GM08714 (cell line): ENCODE data around the gene BMAL2.

Experiments used
- H3K4me3 ChIP-seq: fragments of 200-500 bp; sonication (Bioruptor generic); 2 replicates; pipeline ENCODE4 v1.5.1; 2014; ENCODE audit warnings: mild to moderate bottlenecking, low read length, inconsistent platforms
- ZNF274 ChIP-seq: IDR thresholded peaks from 2 replicates; pipeline ENCODE4 v1.6.1; 2012; ENCODE audit warnings: mild to moderate bottlenecking, low read depth, low read length

BMAL2 gene

DNA sequence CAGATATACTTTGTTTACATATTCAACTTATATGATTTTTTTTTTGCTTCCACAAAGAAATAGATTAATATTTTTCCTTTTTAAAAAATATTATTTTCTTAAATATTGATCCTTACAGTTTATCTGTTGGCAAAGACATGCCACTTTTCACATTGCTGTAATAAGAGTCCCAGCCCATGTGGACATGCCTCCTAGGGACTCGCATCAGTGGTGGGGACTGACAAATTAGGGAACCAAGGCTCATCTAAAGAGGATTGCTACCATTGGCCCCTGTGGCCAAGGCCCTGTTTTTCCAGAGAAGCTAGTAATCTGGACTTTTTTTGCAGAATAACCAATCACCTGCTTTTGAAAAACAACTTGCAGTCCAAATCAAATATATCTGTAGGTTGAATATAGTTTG lies 27.8 kb upstream of the BMAL2 start:
- no peak overlapping the region for H3K4me3 ChIP-seq
- TF ChIP-seq ZNF274: no peak

- H3K4me3 ChIP-seq: no peak overlapping the region
- no peak for TF ChIP-seq ZNF274
Measured at GRCh38 chr12:27305673-27306456, 26.8 kb upstream of the BMAL2 start.

DNA sequence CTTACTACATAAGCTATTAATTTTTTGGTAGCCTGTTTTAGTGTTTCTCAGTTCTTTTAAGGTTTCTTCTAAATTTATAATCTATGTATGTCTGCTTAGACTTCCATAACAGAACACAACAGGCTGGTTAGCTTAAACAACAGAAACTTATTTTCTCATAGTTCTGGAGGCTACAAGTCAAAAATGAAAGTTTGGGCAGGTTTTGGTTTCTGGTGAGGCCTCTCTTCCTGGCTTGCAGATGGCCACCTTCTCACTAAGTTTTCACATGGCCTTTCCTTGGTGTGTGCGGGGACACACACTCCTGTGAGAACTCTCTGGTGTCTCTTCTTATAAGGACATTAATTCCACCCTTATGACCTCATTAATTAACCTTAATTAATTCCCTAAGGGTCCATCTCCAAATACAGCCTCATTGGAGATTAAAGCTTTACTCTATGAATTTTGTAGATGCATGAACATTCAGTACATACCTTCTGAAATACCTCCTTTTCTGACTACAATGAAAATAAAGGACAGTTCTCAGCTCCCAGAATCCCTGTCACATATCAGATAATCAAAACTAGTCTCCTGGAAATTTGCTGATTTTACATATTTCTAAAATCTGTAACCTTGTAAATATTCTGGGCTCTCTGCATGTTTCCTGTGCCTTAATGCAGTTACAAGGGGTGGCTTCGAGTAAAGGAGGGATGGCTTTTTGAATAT lies 23.2 kb upstream of the BMAL2 start:
- TF ChIP-seq ZNF274: no peak
- H3K4me3 ChIP-seq: no peak overlapping the region

DNA sequence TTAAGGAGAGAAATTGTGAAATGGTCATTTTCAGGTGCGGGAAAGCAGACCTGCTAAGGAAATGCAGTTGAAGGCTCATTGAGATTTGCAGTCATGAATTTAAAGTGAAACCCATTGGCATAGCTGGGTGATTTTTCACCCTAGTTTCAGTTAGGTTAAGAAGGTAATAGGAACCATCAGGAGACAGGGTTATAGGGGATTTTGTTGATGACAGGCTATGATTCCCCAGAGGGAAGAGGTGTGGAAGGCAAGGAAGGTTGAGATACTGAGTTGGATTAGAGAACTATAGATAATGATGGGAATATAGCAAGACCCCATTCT lies 22.7 kb upstream of the BMAL2 start:
- H3K4me3 ChIP-seq: no peak overlapping the region
- TF ChIP-seq ZNF274: no peak

DNA sequence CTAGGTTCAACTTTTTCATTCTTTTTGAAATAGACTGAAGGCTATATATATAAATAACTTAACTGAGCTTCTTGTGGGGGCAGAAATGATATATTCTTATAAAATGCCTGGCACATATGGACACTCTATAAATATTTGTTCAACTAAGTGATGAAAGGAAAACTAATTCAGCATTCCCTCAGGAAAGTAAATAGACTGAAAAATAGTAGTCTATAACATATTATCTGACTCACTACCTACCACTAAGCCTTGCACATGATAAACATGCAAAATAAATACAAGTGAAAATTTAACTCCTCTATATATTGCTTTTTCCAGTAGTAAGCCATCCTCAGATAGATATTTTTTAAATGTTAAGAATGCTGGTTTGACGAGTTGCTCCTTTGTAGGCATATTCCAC lies 15.7 kb upstream of the BMAL2 start:
- TF ChIP-seq ZNF274: no peak
- no peak overlapping the region for H3K4me3 ChIP-seq

GRCh38 chr12:27319409-27319808 lies 13.2 kb upstream of the BMAL2 start:
- TF ChIP-seq ZNF274: no peak
- H3K4me3 ChIP-seq: no peak overlapping the region

DNA sequence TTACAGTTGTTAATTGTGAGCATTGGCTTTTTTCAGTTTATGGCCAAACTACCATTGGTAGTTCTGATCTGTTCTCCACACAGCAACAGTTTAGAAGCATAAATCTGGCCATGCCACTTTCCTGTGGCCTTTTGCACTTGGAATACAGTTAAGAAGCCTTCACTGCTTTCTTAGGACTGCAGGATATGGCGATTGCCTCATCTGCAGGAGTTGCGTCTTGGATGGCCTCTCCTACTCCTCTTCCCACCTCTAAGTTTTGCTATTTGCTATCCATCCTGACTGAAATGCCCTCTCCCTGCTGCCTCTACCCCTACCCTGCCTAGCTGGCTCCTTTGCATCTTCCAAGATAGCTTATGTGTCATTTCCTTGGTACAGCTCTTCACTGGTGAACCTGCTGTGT lies 12.8 kb upstream of the BMAL2 start:
- TF ChIP-seq ZNF274: no peak
- H3K4me3 ChIP-seq: no peak overlapping the region

DNA sequence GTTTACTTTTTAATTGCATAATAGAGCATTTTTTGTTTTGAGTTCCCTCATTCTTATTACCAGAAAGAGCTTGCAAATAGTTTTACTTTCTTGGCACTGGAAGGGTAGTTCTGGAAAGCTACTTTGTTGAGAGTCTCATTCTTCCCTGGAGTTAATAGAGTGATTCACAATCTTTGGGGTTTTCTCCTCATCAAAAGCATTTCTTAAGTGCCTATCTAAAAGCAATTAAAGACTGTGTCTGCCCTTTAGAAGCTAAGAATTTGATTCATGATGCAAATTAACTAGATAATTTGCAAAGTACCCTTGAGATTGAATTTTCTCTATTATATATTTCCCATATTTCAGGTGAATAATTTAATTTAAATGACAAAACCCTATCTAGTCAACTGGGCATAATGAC lies 8.1 kb upstream of the BMAL2 start:
- no peak overlapping the region for H3K4me3 ChIP-seq
- no peak for TF ChIP-seq ZNF274

GRCh38 chr12:27330846-27331245 lies 1.8 kb upstream of the BMAL2 start:
- H3K4me3 ChIP-seq: no peak overlapping the region
- TF ChIP-seq ZNF274: no peak

DNA sequence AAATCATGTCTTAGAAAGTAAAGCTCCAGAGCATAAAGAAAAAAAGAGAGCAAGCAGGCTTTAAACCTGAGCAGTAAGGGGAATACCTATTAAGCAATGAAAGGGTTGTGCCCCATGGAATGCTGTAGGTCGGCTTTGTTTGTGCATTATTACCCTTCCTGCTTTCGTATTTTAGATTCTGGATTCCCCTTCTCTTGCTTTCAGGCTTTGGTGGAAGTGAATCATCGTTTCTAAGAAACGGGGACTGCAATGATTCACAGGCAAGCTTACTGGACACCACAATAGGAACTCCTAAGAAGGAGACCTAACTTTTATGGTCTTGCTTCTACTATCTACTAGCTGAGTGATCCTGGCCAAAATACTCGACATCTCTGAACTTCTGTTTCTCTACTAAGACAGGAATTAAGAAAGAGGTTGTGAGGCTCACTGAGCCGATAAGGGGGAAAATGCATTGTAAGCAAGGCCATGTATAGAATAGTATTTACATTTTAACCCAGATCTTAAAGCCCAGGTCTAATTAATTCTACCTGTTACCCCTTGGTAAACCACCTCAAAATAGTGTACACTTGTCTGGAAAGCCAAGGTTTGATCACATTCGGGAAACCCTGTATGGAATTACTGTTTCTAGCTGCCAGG lies 1.2 kb upstream of the BMAL2 start:
- peak overlapping the region; percentile 88 for H3K4me3 ChIP-seq
- no peak for TF ChIP-seq ZNF274

DNA sequence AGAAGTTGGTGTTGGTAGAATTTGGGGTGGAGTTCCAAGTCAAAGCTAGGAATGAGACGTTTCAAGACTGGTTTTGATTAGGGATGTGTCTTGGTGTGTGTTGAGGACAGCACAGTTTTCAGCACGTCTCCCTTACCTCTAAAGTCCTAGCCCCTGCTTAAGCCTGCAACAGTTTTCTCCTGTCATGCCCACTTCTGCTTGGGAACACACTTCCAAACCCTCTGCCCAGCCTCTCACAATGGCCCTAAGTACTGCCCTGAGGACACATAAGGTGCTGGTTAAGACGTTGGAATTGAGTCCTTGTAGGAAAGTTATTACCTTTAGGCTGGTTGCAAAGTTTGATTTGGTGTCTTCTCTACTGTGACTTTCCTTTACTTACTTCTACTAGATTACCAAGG lies 710 bp upstream of the BMAL2 start:
- H3K4me3 ChIP-seq: peak overlapping the region; percentile 88

GRCh38 chr12:27332407-27332713 lies 276 bp upstream of the BMAL2 start:
- no peak for TF ChIP-seq ZNF274
- H3K4me3 ChIP-seq: peak overlapping the region; percentile 88

More for the DNA sequence above, 710 bp upstream of the BMAL2 start:
- TF ChIP-seq ZNF274: no peak

- no peak for TF ChIP-seq ZNF274
- H3K4me3 ChIP-seq: peak overlapping the region; percentile 88
Measured at GRCh38 chr12:27333403-27334009, 870 bp downstream of the BMAL2 start.

DNA sequence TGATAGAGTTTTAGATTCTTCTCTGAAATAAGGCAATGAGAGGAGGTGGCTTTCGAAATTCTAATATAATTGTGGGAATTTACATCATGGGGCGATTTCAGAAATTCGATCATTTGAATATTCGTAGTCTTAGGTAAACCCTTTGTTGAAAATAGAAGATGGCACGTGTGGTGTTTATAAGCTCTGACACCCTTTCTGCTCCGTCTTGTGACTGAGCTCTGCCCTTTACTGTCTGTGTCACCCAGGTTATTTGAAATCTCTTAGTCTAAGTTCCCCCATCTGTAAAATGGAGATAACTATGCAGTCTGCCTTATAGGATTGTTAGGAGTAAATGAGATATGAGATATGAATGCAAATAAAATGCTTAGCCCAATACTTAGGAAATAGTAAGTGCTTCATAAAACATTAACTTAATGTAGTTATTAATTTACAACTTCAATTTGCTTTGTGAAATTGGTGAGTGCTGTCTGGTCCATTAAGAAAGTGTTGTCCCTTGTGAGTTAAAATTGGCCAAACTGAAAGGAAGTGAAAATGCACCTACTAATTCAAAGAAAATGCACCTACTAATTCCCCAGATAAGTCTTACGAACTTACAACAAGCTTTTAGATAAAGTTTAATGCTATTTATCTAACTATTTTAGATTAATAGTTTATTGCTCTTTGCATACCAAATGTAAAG lies 1.5 kb downstream of the BMAL2 start:
- H3K4me3 ChIP-seq: peak overlapping the region; percentile 88
- TF ChIP-seq ZNF274: no peak

GRCh38 chr12:27334721-27335082 lies 2.1 kb downstream of the BMAL2 start:
- peak overlapping the region; percentile 88 for H3K4me3 ChIP-seq
- no peak for TF ChIP-seq ZNF274
